ENCODE data around the gene ALDH4A1. TPM values are rescaled to one million over a fixed set of nuclear protein-coding genes. Genes with fewer than 3 reads are reported as not detected.
"Not testable (repeated sequence)": the region's sequence is repeated elsewhere in the genome, so short reads cannot be mapped to it uniquely, and the experiment has no call there.

The ALDH4A1 gene
- total RNA-seq, 1 donor from 2014 or later = 11.7 TPM

DNA sequence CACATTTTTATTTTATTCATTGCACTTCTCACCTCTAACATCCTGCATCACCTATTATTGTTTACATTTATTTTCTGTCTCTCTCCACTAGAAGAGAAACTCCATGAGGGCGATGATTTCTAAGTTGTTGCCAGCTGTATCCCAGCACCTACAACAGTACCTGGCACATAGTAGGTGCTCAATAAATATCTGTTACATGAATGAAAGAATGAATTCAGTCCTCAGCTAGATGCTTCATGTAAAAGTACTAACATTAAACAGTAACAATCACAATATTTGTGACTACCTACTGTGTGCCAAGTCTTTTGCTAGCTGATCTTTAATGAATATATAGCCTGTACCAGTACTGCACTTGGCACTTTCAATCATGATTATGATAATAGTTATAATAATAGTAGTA is 45.9 kb downstream of the ALDH4A1 start:
- intact Hi-C loops (cut with DNase I) = no loop called here
- no peak overlapping the region for H3K4me3 ChIP-seq
- H3K27me3 ChIP-seq (ENCODE audit: low read depth) = peaks cover 3% of the 10 kb centered on the region
- no peak for ATAC-seq
- no peaks in the 10 kb centered on the region for H3K9me3 ChIP-seq
- no peaks in the 10 kb centered on the region for H3K4me1 ChIP-seq
- H3K27ac ChIP-seq = no peak overlapping the region
- no peaks in the 10 kb centered on the region for H3K36me3 ChIP-seq
- TF ChIP-seq, protein P1, sequence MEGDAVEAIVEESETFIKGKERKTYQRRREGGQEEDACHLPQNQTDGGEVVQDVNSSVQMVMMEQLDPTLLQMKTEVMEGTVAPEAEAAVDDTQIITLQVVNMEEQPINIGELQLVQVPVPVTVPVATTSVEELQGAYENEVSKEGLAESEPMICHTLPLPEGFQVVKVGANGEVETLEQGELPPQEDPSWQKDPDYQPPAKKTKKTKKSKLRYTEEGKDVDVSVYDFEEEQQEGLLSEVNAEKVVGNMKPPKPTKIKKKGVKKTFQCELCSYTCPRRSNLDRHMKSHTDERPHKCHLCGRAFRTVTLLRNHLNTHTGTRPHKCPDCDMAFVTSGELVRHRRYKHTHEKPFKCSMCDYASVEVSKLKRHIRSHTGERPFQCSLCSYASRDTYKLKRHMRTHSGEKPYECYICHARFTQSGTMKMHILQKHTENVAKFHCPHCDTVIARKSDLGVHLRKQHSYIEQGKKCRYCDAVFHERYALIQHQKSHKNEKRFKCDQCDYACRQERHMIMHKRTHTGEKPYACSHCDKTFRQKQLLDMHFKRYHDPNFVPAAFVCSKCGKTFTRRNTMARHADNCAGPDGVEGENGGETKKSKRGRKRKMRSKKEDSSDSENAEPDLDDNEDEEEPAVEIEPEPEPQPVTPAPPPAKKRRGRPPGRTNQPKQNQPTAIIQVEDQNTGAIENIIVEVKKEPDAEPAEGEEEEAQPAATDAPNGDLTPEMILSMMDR (IDR thresholded peaks at IDR 0.05) = no peak
- DNase-seq = no peak

DNA sequence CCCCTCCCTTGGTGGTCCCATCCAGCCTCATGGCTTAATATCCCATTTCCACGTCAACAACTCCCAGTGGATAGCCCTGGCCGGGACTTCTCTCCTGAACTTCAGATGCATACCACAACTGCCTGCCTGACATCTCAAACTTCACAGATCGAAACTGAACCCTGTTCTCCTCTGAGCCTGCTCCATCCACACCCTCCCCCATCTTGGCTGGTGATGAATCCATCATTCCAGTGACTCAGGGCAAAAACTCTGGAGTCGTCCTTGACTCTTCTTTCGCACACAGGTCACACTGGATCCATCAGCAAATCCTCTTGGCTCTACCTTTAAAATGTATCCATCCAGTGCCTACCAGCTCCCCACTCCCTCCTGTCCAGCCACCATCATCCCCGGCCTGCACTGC is 46.8 kb downstream of the ALDH4A1 start:
- Histone ChIP-seq H3K36me3 (no peaks in the 10 kb centered on the region), H3K4me1 (no peaks in the 10 kb centered on the region), H3K27ac (no peak overlapping the region), H3K27me3 (ENCODE audit: low read depth) (peaks cover 3% of the 10 kb centered on the region), H3K9me3 (no peaks in the 10 kb centered on the region), H3K4me3 (no peak overlapping the region)
- intact Hi-C loops (cut with DNase I) = no loop called here
- TF ChIP-seq, protein P1 (IDR thresholded peaks at IDR 0.05) = no peak
- DNase-seq (no peak), ATAC-seq (no peak)

DNA sequence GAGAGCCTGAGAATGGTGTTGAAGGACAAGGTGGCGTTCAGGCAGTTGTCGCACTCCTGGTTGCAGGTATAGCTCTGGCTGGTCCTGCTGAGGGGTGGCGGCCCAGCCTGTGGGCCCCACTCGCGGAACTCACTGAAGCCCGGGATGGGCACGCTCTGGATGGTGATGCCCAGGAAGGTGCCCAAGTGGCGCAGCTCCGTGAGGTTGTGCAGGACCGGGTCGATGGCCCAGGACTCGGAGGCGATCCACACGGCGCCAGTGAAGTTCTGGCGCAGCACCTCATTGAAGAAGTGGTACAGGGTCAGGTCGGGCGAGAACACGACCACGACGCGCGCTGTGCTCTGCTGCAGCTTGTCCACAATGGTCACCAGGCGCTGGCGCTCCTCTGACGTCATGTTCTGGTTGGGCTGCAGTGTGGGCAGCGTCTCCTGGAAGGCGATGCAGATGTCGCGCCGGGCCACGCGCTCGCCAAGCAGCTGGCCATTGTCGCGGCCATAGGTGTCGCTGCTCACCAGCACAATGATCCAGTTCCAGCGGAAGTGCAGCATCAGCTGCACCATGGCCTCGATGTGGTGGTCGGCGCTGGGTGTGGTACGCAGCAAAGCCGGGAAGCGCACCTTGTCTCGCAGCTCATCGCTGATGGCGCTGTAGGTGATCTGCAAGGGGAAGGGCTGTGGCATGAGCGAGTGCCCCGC is 47.9 kb downstream of the ALDH4A1 start:
- no peak overlapping the region for H3K4me3 ChIP-seq
- no peaks in the 10 kb centered on the region for H3K9me3 ChIP-seq
- ATAC-seq (no peak), DNase-seq (no peak)
- TF ChIP-seq, protein P1 (IDR thresholded peaks at IDR 0.05) = no peak
- no peak overlapping the region for H3K27ac ChIP-seq
- H3K36me3 ChIP-seq = no peaks in the 10 kb centered on the region
- H3K27me3 ChIP-seq (ENCODE audit: low read depth) = peaks cover 3% of the 10 kb centered on the region
- no peaks in the 10 kb centered on the region for H3K4me1 ChIP-seq
- intact Hi-C loops (cut with DNase I) = no loop called here

DNA sequence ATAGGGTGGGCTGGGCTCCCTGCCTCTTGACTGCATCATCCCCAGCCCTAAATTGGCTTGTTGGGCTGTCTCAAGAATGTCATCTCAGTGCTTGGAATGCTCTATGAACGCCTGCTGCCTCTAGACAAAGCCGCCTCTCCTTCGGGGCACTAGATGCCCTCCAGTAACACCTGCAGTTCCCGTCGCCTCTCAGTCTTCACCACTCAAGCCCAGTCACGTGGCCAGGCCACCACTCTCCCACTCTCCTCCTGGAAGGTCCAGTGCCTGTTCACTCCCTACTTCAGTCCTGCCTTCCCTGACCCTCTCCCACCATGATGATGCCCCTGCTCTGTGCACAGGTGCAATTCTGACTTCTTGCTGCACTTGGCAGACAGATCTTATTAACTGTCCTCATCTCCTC is 49.9 kb downstream of the ALDH4A1 start:
- Histone ChIP-seq H3K9me3 (no peaks in the 10 kb centered on the region), H3K27ac (no peak overlapping the region), H3K4me3 (no peak overlapping the region), H3K36me3 (no peaks in the 10 kb centered on the region), H3K4me1 (no peaks in the 10 kb centered on the region), H3K27me3 (ENCODE audit: low read depth) (peaks cover 3% of the 10 kb centered on the region)
- ATAC-seq (peak; percentile 23 to 43), DNase-seq (no peak)
- intact Hi-C loops (cut with DNase I) = no loop called here
- TF ChIP-seq, protein P1 (IDR thresholded peaks at IDR 0.05) = no peak

DNA sequence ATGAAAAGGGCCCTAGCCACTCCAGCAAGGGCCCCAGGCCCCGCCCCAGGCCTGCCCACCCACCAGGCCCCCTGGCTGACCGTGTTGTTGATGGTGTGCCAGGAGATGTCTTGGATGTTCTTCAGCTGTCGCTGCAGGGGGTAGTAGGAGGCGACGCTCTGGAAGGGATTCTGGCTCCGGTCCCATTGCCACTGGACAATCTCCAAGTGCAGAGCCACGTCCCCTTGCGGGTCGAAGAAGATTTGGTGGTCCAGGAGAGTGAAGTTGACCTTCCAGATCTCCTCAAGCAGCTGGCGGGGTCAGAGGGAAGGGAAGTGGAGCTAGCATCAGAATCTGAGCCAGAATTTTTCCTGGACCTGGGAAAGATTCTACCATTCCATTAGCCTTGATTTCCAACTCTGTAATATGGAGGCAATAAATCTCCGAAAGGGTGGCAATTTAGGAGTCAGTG is 53.1 kb downstream of the ALDH4A1 start:
- no peak for ATAC-seq
- TF ChIP-seq, protein P1 (IDR thresholded peaks at IDR 0.05) = no peak
- no peak for DNase-seq

GRCh38 chr1:18847723-18848122 is 54.6 kb downstream of the ALDH4A1 start:
- H3K4me3 ChIP-seq; intact Hi-C loops (cut with DNase I); H3K36me3 ChIP-seq; H3K27ac ChIP-seq; H3K27me3 ChIP-seq (ENCODE audit: low read depth); H3K4me1 ChIP-seq; DNase-seq; ATAC-seq; H3K9me3 ChIP-seq: not testable (repeated sequence)

More for the DNA sequence above, 53.1 kb downstream of the ALDH4A1 start:
- intact Hi-C loops (cut with DNase I) = no loop called here
- no peaks in the 10 kb centered on the region for H3K36me3 ChIP-seq
- no peaks in the 10 kb centered on the region for H3K9me3 ChIP-seq
- H3K4me3 ChIP-seq = no peak overlapping the region
- H3K4me1 ChIP-seq = no peaks in the 10 kb centered on the region
- H3K27me3 ChIP-seq (ENCODE audit: low read depth) = peaks cover 3% of the 10 kb centered on the region
- H3K27ac ChIP-seq = no peak overlapping the region
